NB4 (cell line): Measurements from ENCODE around the gene CSTF3.

Experiments used
- DNase-seq: peaks from one replicate; pipeline ENCODE4 v3.0.0; 2010; ENCODE audit warnings: low read depth
- H3K4me3 ChIP-seq: one replicate; pipeline ENCODE4 v1.5.1; 2011; ENCODE audit warnings: mild to moderate bottlenecking, low read depth, low read length, moderate library complexity
- MYC ChIP-seq: IDR thresholded peaks from 2 replicates; pipeline ENCODE4 v1.6.1; 2011; ENCODE audit warnings: low read depth, low read length
- POLR2A ChIP-seq: IDR thresholded peaks from 2 replicates; pipeline ENCODE4 v1.6.1; 2011; ENCODE audit warnings: mild to moderate bottlenecking; ENCODE audit not compliant: insufficient read length; ENCODE audit errors: extremely low read depth
- TF ChIP-seq, protein P1 (sequence below): IDR thresholded peaks from 2 replicates; pipeline ENCODE4 v1.6.1; 2011; ENCODE audit warnings: low read depth, low read length
- TF ChIP-seq, protein P2 (sequence below): IDR thresholded peaks from one replicate; pipeline ENCODE4 v1.5.1; 2012; ENCODE audit warnings: low read depth, low read length

The CSTF3 gene

DNA sequence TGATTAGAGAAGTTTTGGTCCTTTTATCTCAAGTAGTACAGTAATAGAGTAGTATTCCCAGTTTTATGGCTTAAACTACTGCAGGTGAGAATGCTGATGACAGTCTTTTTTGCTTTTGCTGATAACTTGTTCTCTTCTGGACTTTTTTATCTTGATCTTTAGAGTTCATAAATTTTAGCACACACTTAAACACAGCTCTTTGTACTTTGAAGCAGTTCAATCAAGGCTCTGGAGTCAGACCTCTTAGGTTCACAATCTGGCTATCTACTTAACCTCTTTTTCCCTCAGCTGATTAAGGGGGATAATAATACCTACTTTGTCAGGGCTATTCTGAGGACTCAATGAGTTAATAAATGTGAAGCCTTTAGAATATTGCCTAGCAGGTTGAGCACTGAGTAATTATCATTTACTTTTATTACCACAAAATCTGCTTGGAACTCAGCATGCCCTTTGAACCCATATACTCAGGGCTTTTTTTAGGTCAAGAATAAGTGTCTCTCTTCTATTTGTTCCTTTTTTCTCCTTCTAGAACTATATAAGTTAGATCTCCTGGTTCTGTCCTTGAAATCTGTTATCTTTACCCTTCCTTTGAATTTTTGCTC, 51.9 kb downstream of the CSTF3 start:
- DNase-seq, result no peak
- no peak overlapping the region for H3K4me3 ChIP-seq
- no peak for TF ChIP-seq MYC
- TF ChIP-seq, protein P1, sequence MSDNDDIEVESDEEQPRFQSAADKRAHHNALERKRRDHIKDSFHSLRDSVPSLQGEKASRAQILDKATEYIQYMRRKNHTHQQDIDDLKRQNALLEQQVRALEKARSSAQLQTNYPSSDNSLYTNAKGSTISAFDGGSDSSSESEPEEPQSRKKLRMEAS, result no peak
- TF ChIP-seq, protein P2, sequence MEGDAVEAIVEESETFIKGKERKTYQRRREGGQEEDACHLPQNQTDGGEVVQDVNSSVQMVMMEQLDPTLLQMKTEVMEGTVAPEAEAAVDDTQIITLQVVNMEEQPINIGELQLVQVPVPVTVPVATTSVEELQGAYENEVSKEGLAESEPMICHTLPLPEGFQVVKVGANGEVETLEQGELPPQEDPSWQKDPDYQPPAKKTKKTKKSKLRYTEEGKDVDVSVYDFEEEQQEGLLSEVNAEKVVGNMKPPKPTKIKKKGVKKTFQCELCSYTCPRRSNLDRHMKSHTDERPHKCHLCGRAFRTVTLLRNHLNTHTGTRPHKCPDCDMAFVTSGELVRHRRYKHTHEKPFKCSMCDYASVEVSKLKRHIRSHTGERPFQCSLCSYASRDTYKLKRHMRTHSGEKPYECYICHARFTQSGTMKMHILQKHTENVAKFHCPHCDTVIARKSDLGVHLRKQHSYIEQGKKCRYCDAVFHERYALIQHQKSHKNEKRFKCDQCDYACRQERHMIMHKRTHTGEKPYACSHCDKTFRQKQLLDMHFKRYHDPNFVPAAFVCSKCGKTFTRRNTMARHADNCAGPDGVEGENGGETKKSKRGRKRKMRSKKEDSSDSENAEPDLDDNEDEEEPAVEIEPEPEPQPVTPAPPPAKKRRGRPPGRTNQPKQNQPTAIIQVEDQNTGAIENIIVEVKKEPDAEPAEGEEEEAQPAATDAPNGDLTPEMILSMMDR, result no peak
- TF ChIP-seq POLR2A, result no peak

DNA sequence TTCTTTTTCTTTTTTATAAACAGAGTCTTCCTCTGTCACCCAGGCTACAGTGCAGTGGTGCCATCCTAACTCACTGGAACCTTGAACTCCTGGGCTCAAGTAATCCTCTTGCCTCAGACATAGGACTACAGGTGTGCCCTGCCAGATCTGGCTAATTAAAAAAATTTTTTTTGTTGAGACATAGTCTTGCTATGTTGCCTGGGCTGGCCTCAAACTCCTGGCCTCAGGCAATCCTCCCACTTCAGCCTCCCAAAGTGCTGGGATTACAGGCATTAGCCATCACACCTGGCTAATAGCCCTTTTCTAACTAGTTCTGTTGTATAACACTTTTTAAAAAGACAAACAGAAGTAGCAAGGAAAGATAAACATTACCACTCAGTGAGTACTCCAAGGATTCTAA, 57.4 kb downstream of the CSTF3 start:
- TF ChIP-seq MYC (no peak), POLR2A (no peak)
- TF ChIP-seq, protein P2, result no peak
- TF ChIP-seq, protein P1, result no peak
- DNase-seq, result no peak
- no peak overlapping the region for H3K4me3 ChIP-seq

DNA sequence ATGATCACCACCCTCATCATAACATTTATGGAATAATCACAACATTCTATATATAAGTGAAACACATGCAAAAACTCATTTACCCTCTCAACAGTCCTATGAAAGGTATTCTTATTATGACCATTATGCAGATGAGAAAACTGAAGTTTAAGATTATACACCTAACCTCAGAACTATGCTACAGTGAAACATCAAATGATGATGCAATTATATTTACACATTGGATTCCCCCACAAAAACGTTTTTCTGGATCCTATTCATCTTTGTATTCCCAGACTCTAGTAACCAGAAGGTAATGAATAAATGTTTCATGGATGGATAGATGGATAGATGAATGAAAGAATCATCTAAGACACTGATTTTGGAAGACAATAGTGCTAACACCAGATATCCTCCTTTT, 67.1 kb downstream of the CSTF3 start:
- H3K4me3 ChIP-seq, result no peak overlapping the region
- TF ChIP-seq, protein P2, result no peak
- TF ChIP-seq POLR2A (no peak), MYC (no peak)
- TF ChIP-seq, protein P1, result no peak
- no peak for DNase-seq

DNA sequence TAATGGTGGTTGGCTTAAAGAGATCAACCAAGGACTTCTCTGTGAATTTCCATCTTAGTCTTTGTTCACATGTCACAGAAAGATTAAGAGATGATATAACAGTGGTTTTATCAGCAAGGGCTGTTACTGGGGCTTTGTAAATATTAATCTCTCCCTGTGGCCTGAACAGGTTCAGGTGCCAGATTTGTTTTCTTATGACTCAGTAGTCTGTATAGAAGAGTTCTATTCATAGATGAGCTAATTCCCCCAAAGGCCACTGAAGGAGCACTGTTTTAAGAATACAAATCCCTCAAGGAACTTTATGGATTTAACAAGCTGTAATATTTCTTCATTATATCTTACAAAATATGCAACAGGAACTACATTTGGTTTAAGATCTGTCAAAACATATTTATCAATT, 71.5 kb downstream of the CSTF3 start:
- DNase-seq, result no peak
- no peak for TF ChIP-seq MYC
- TF ChIP-seq, protein P2, result no peak
- TF ChIP-seq POLR2A, result no peak
- TF ChIP-seq, protein P1, result no peak
- H3K4me3 ChIP-seq, result no peak overlapping the region

DNA sequence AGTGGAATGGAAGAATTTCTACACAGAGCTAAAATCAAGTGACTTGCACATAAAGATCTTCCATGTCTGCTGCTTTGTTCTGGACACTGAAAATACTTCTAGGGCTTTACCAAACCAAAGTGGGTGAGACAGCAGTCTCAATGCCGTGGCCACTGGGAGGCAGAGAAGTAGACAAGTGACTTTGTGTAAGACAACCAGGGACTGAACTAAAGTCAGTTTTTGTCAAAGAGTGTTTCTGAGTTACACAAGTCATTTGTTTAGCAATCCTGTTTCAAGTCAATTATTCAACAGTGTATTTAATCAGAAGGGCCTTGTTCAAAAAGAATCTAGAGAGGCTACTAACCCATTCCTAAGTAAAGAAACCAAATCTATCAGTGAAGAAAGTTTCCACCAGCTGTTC, 75.3 kb downstream of the CSTF3 start:
- TF ChIP-seq, protein P1, result no peak
- TF ChIP-seq POLR2A (no peak), MYC (no peak)
- TF ChIP-seq, protein P2, result no peak
- H3K4me3 ChIP-seq, result no peak overlapping the region
- no peak for DNase-seq

DNA sequence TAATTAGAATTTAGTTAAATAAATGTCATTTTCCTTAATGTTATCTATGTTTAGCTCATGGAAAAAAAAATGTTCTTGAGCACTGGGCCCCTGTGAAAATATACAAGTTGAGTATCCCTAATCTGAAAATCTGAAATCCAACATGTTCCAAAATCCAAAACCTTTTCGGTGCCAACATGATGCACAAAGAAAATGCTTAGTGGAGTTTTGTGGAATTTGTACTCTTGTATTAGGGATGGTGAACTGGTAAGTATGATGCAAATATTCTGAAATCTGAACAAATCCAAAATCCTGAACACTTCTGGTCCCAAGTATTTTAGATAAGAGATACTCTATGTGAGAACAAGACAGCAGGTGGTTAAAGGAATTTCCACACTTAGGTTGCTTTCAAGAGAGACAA, 77.4 kb downstream of the CSTF3 start:
- no peak for DNase-seq
- H3K4me3 ChIP-seq, result no peak overlapping the region
- TF ChIP-seq, protein P2, result no peak
- TF ChIP-seq POLR2A (no peak), MYC (no peak)
- TF ChIP-seq, protein P1, result no peak
